Chondrocyte (in vitro differentiated cells): ENCODE results near the gene TRIM15. TPM values are rescaled to one million over a fixed set of nuclear protein-coding genes. Genes with fewer than 3 reads are reported as not detected.

Experiments used
- DNase-seq: peaks from one replicate; pipeline ENCODE4 v3.0.0; 2021; ENCODE audit warnings: mixed read lengths, low spot score
- H3K27ac Mint-ChIP-seq: one replicate; pipeline ENCODE4 v1.8.0; 2021; ENCODE audit warnings: mild to moderate bottlenecking, moderate library complexity, mixed read lengths; ENCODE audit not compliant: unreplicated experiment
- H3K27me3 Mint-ChIP-seq: 2 replicates; pipeline ENCODE4 v1.8.0; 2021; ENCODE audit warnings: low read depth, mixed read lengths
- H3K36me3 Mint-ChIP-seq: 2 replicates; pipeline ENCODE4 v1.8.0; 2021; ENCODE audit warnings: low read depth, mixed read lengths
- H3K4me1 Mint-ChIP-seq: 2 replicates; pipeline ENCODE4 v1.8.0; 2021; ENCODE audit warnings: low read depth, mild to moderate bottlenecking, mixed read lengths
- H3K4me3 Mint-ChIP-seq: one replicate; pipeline ENCODE4 v1.8.0; 2021; ENCODE audit warnings: mild to moderate bottlenecking, moderate library complexity, mixed read lengths; ENCODE audit not compliant: unreplicated experiment
- H3K9me3 Mint-ChIP-seq: 2 replicates; pipeline ENCODE4 v1.8.0; 2021; ENCODE audit warnings: low read depth, mixed read lengths
- CTCF ChIP-seq: fragments of 200-600 bp; sonication (generic); IDR thresholded peaks from 2 replicates; pipeline ENCODE4 v1.5.0; 2021; ENCODE audit warnings: antibody characterized with exemption, mild to moderate bottlenecking, moderate library complexity
- total RNA-seq: library from RNA; stranded (reverse); gene quantifications from 3 replicates; pipeline ENCODE4 v1.2.1, GENCODE V29; 2021

The TRIM15 gene
- total RNA-seq, 1 donor from 2014 or later = not detected

GRCh38 chr6:30152910-30153610, 10.3 kb upstream of the TRIM15 start:
- DNase-seq = no peak
- H3K4me3 Mint-ChIP-seq = no peak overlapping the region
- no peaks in the 10 kb centered on the region for H3K27me3 Mint-ChIP-seq
- no peaks in the 10 kb centered on the region for H3K9me3 Mint-ChIP-seq
- no peak overlapping the region for H3K27ac Mint-ChIP-seq
- H3K36me3 Mint-ChIP-seq = no peaks in the 10 kb centered on the region
- no peak for TF ChIP-seq CTCF
- H3K4me1 Mint-ChIP-seq = peaks cover 38% of the 10 kb centered on the region

GRCh38 chr6:30154061-30154460, 9.3 kb upstream of the TRIM15 start:
- TF ChIP-seq CTCF = no peak
- Mint-ChIP-seq H3K27ac (no peak overlapping the region), H3K4me1 (peaks cover 38% of the 10 kb centered on the region), H3K36me3 (no peaks in the 10 kb centered on the region), H3K4me3 (no peak overlapping the region), H3K9me3 (no peaks in the 10 kb centered on the region), H3K27me3 (peaks cover under 1% of the 10 kb centered on the region)
- no peak for DNase-seq

- Mint-ChIP-seq H3K4me1 (peaks cover 34% of the 10 kb centered on the region), H3K9me3 (no peaks in the 10 kb centered on the region), H3K36me3 (no peaks in the 10 kb centered on the region), H3K4me3 (no peak overlapping the region), H3K27me3 (peaks cover 3% of the 10 kb centered on the region), H3K27ac (peak overlapping the region; percentile 88)
- DNase-seq = no peak
- no peak for TF ChIP-seq CTCF
These were observed 8.4 kb upstream of the TRIM15 start for GRCh38 chr6:30154709-30155519.

GRCh38 chr6:30155520-30156261, 7.7 kb upstream of the TRIM15 start:
- Mint-ChIP-seq H3K27me3 (peaks cover 3% of the 10 kb centered on the region), H3K4me1 (peaks cover 29% of the 10 kb centered on the region), H3K4me3 (no peak overlapping the region), H3K9me3 (no peaks in the 10 kb centered on the region), H3K36me3 (no peaks in the 10 kb centered on the region), H3K27ac (peak overlapping the region; percentile 88)
- DNase-seq = no peak
- no peak for TF ChIP-seq CTCF

GRCh38 chr6:30156262-30156599, 7.1 kb upstream of the TRIM15 start:
- no peak for DNase-seq
- H3K27ac Mint-ChIP-seq = peak overlapping the region; percentile 84
- peaks cover 3% of the 10 kb centered on the region for H3K27me3 Mint-ChIP-seq
- no peak overlapping the region for H3K4me3 Mint-ChIP-seq
- peaks cover 29% of the 10 kb centered on the region for H3K4me1 Mint-ChIP-seq
- no peaks in the 10 kb centered on the region for H3K36me3 Mint-ChIP-seq
- TF ChIP-seq CTCF = no peak
- H3K9me3 Mint-ChIP-seq = no peaks in the 10 kb centered on the region
